GM21576 (cell line): ENCODE data around the gene GAGE1.
"Not testable (repeated sequence)": the region's sequence is repeated elsewhere in the genome, so short reads cannot be mapped to it uniquely, and the experiment has no call there.

Experiments used
- ATAC-seq: cut with Tn5 transposase; IDR thresholded peaks from one replicate; pipeline ENCODE4 v1.9.1; 2021; ENCODE audit warnings: mild to moderate bottlenecking, moderate library complexity; ENCODE audit not compliant: unreplicated experiment

The GAGE1 gene

DNA sequence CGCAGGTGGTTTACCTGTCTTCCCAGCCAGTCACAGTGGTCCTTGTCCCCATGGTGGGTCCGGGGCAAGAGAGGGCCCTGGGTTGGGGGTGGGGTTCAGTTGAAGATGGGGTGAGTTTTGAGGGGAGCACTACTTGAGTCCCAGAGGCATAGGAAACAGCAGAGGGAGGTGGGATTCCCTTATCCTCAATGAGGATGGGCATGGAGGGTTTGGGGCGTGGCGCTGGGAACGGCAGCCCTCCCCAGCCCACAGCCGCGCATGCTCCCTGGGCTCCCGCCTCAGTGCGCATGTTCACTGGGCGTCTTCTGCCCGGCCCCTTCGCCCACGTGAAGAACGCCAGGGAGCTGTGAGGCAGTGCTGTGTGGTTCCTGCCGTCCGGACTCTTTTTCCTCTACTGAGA is at the start of gene GAGE1:
Gene GAGE1, plus strand, starts transcription at position 301 of the 400 bp plus-strand sequence. CDS start 1,155 bp downstream, outside the sequence.
- ATAC-seq: not testable (repeated sequence)

DNA sequence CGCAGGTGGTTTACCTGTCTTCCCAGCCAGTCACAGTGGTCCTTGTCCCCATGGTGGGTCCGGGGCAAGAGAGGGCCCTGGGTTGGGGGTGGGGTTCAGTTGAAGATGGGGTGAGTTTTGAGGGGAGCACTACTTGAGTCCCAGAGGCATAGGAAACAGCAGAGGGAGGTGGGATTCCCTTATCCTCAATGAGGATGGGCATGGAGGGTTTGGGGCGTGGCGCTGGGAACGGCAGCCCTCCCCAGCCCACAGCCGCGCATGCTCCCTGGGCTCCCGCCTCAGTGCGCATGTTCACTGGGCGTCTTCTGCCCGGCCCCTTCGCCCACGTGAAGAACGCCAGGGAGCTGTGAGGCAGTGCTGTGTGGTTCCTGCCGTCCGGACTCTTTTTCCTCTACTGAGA is 47.8 kb upstream of the GAGE1 start, which contains the start of gene GAGE12E:
Gene GAGE12E, plus strand, starts transcription at position 301 of the 400 bp plus-strand sequence. CDS start 1,155 bp downstream, outside the sequence.
- not testable (repeated sequence) for ATAC-seq

GRCh38 chrX:49560542-49560941 is 38.3 kb upstream of the GAGE1 start, which contains the start of gene GAGE12F:
Gene GAGE12F, plus strand, starts transcription at chrX:49560842. Its CDS starts 1,155 bp downstream, at chrX:49561997.
- ATAC-seq: not testable (repeated sequence)

GRCh38 chrX:49568728-49569127 is 30.1 kb upstream of the GAGE1 start:
- ATAC-seq: not testable (repeated sequence)

- ATAC-seq: not testable (repeated sequence)
These were observed 29.7 kb upstream of the GAGE1 start for GRCh38 chrX:49569152-49569551.

DNA sequence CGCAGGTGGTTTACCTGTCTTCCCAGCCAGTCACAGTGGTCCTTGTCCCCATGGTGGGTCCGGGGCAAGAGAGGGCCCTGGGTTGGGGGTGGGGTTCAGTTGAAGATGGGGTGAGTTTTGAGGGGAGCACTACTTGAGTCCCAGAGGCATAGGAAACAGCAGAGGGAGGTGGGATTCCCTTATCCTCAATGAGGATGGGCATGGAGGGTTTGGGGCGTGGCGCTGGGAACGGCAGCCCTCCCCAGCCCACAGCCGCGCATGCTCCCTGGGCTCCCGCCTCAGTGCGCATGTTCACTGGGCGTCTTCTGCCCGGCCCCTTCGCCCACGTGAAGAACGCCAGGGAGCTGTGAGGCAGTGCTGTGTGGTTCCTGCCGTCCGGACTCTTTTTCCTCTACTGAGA is 28.7 kb upstream of the GAGE1 start, which contains the start of gene GAGE12G:
Gene GAGE12G, plus strand, starts transcription at position 301 of the 400 bp plus-strand sequence. CDS start 1,155 bp downstream, outside the sequence.
- ATAC-seq: not testable (repeated sequence)

DNA sequence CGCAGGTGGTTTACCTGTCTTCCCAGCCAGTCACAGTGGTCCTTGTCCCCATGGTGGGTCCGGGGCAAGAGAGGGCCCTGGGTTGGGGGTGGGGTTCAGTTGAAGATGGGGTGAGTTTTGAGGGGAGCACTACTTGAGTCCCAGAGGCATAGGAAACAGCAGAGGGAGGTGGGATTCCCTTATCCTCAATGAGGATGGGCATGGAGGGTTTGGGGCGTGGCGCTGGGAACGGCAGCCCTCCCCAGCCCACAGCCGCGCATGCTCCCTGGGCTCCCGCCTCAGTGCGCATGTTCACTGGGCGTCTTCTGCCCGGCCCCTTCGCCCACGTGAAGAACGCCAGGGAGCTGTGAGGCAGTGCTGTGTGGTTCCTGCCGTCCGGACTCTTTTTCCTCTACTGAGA is 19.2 kb upstream of the GAGE1 start, which contains the start of gene GAGE12H:
Gene GAGE12H, plus strand, starts transcription at position 301 of the 400 bp plus-strand sequence. CDS start 1,155 bp downstream, outside the sequence.
- not testable (repeated sequence) for ATAC-seq

GRCh38 chrX:49589196-49589595 is 9.6 kb upstream of the GAGE1 start, which contains the start of gene GAGE2A:
Gene GAGE2A, plus strand, starts transcription at chrX:49589496. Its CDS starts 1,155 bp downstream, at chrX:49590651.
- not testable (repeated sequence) for ATAC-seq

- ATAC-seq: not testable (repeated sequence)
These were observed 8.9 kb upstream of the GAGE1 start for GRCh38 chrX:49589769-49590478.

DNA sequence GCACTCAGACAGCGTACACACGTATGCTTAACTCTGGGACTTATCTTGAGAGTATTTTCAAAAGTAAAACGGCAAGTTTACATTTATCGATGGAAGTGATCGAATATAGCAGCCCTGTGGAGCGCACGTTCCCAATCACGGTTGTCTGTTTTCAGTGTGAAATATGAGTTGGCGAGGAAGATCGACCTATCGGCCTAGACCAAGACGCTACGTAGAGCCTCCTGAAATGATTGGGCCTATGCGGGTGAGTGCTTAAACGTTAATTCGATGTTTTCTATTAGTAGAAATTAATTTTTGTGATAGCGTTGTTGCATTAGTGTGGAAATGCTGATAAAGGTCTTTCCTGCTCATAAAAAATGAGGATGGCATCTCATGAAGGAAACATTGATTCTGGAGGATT is 8.3 kb upstream of the GAGE1 start:
- not testable (repeated sequence) for ATAC-seq

- ATAC-seq: no peak
These were observed 12.0 kb downstream of the GAGE1 start for GRCh38 chrX:49610718-49611310.

- no peak for ATAC-seq
These were observed 19.8 kb downstream of the GAGE1 start for GRCh38 chrX:49618574-49618973.

GRCh38 chrX:49627086-49627777 is 28.4 kb downstream of the GAGE1 start:
- no peak for ATAC-seq

DNA sequence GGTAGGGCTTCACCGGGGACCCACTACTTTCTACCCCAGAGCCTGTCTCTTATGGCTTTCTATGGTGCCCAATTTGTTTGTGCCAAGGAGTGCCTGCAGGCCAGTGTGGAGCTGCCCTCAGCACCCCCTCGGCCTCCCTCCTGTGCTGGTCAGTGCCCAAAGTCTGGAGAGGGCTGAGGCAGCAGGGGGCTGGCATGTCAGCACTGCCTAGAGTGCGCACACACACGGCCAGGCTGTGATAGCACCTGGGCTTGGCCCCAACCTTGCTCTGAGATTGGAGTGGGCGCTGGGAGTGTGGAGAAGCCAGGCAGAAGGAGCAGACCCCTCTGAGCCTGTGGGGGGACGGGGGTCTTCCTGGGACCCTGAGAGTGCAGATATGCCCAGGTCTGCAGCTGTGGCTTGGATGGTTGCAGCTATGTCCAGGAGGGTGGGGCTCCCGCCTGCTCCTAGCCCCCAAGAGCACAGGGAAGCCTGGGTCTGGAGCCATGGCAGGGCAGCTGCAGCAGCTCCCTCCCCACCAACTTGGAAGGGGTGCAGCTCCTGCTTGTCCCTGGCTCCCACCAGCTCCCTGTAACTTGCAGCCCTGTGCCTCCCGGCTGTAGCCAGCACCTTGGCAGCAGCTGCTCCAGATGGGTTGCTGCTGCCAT is 46.3 kb downstream of the GAGE1 start:
- no peak for ATAC-seq

- no peak for ATAC-seq
These were observed 57.7 kb downstream of the GAGE1 start for GRCh38 chrX:49656533-49656932.
